Activated CD4-positive, alpha-beta T cell treated with anti-CD3 and anti-CD28 coated beads, Interleukin-2, amount 10 ng/mL, durations not matched to agents 7 days and 5 days (primary cell): ENCODE data around the gene COPA. TPM values are rescaled to one million over a fixed set of nuclear protein-coding genes. Genes with fewer than 3 reads are reported as not detected.
A peak's percentile ranks its signal among the peaks of the same experiment; 100 is the strongest.

ENCODE experiments used
- CTCF ChIA-PET: fragments of 350-600 bp; sonication (Branson Sonifier 250); formaldehyde crosslinking; loops from one replicate; lab custom pipeline; 2021; ENCODE audit warnings: antibody characterized with exemption; lab: Charles Lee
- POLR2A ChIA-PET: fragments of 350-600 bp; sonication (Branson Sonifier 250); formaldehyde crosslinking; loops from one replicate; lab custom pipeline; 2021; ENCODE audit warnings: antibody characterized with exemption; lab: Charles Lee
- DNase-seq: peaks from one replicate; pipeline ENCODE4 v3.0.0-alpha.2; 2020
- H3K27ac Mint-ChIP-seq: one replicate; pipeline ENCODE4 v1.8.0; 2021; ENCODE audit warnings: mild to moderate bottlenecking, moderate library complexity, mixed read lengths
- H3K27me3 Mint-ChIP-seq: one replicate; pipeline ENCODE4 v1.8.0; 2021; ENCODE audit warnings: mixed read lengths
- H3K36me3 Mint-ChIP-seq: one replicate; pipeline ENCODE4 v1.8.0; 2021; ENCODE audit warnings: low read depth, mixed read lengths
- H3K4me1 Mint-ChIP-seq: one replicate; pipeline ENCODE4 v1.8.0; 2021; ENCODE audit warnings: mixed read lengths
- H3K4me3 Mint-ChIP-seq: one replicate; pipeline ENCODE4 v1.8.0; 2021; ENCODE audit warnings: mild to moderate bottlenecking, moderate library complexity, mixed read lengths
- H3K9me3 Mint-ChIP-seq: one replicate; pipeline ENCODE4 v1.8.0; 2021; ENCODE audit warnings: mixed read lengths
- total RNA-seq, 2 experiments: library from RNA; stranded (reverse); gene quantifications; one replicate each; pipeline ENCODE4 v1.2.3, GENCODE V29; 2021

COPA gene
- total RNA-seq, 2 experiments from 2014 or later, result 122 TPM

GRCh38 chr1:160370561-160371345 lies 27.7 kb upstream of the COPA start:
- CTCF ChIA-PET, result interaction anchor here (0.5 to 1.0 kb wide), 3 partner anchors 58 to 248 kb away, joined by 3 to 4 read pairs (median 4); no protein-coding TSS in a partner anchor
- no peaks in the 10 kb centered on the region for H3K9me3 Mint-ChIP-seq
- no peak overlapping the region for H3K27ac Mint-ChIP-seq
- no peak overlapping the region for H3K4me3 Mint-ChIP-seq
- peaks cover 14% of the 10 kb centered on the region for H3K4me1 Mint-ChIP-seq
- peaks cover 3% of the 10 kb centered on the region for H3K27me3 Mint-ChIP-seq
- H3K36me3 Mint-ChIP-seq, result no peaks in the 10 kb centered on the region
- no peak for DNase-seq
- POLR2A ChIA-PET, result no interaction called here

GRCh38 chr1:160369087-160369486 lies 26.0 kb upstream of the COPA start:
- no peak overlapping the region for H3K4me3 Mint-ChIP-seq
- peaks cover 3% of the 10 kb centered on the region for H3K27me3 Mint-ChIP-seq
- H3K4me1 Mint-ChIP-seq, result peaks cover 9% of the 10 kb centered on the region
- DNase-seq, result no peak
- H3K36me3 Mint-ChIP-seq, result no peaks in the 10 kb centered on the region
- POLR2A ChIA-PET, result no interaction called here
- CTCF ChIA-PET, result interaction anchor here (1.2 kb wide), 2 partner anchors 15 to 238 kb away, joined by 3 read pairs; no protein-coding TSS in a partner anchor
- no peaks in the 10 kb centered on the region for H3K9me3 Mint-ChIP-seq
- H3K27ac Mint-ChIP-seq, result no peak overlapping the region

DNA sequence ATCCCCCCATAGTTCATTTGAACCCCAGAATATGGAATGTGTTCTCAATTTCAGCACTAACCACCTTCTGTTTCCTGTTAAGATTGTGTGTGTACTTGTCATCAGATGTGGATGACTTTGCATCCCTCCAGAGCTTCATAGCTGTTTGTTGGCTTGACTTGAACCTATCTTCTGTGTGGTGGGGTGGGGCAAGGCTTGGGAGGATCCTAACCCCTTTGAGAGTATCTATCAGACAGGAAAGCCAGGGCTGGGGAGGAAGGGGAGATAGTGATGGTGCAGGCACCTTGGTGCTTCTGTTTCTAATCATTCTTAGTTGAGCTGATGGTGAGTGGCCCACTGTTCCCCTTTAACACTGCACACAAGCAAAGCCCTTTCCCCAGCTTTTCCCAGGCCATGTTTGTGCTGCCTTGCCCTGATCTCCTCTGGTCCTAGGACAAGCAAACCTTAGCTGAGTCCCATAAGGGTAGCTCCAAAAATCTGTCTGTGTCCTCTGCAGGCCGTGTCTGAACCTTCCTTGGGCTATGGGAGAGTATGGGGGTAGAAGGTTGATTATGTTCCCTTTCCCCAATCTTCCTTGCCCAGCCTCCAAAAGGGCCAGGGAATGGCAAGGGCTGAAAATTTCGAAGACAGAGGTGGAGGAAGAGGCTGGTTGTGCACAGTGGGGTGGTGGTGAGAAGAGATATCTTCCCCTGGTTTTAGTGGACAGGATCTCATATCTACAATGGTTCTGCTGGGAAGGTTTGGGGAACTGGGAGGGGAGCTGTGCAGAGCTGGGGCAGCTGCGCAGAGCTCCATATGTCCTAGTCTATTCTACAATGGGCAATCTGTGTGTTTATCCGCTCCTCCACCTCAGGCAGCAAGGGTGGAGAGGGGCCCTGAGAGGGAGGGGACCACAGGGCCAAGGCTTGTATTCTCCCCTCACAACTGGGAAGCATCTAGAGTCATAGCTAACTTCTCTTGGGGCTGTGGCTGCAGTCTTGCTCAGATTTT lies 25.2 kb upstream of the COPA start:
- no peak for DNase-seq
- POLR2A ChIA-PET, result interaction anchor here (0.6 kb wide), 1 partner anchor 87 kb away, joined by 3 read pairs; no protein-coding TSS in a partner anchor
- CTCF ChIA-PET, result interaction anchor here (0.6 to 1.2 kb wide), 6 partner anchors 9 to 238 kb away, joined by 3 to 5 read pairs (median 3); no protein-coding TSS in a partner anchor
- Mint-ChIP-seq H3K27ac (no peak overlapping the region), H3K36me3 (no peaks in the 10 kb centered on the region), H3K9me3 (no peaks in the 10 kb centered on the region), H3K27me3 (peaks cover 3% of the 10 kb centered on the region), H3K4me1 (peaks cover 9% of the 10 kb centered on the region), H3K4me3 (no peak overlapping the region)

GRCh38 chr1:160367516-160367900 lies 24.5 kb upstream of the COPA start:
- DNase-seq, result no peak
- ChIA-PET POLR2A (interaction anchor here (0.6 kb wide), 1 partner anchor 87 kb away, joined by 3 read pairs; no protein-coding TSS in a partner anchor), CTCF (interaction anchor here (0.6 to 1.7 kb wide), 4 partner anchors 9 to 78 kb away, joined by 3 to 9 read pairs (median 4); no protein-coding TSS in a partner anchor)
- H3K4me1 Mint-ChIP-seq, result peaks cover 9% of the 10 kb centered on the region
- no peaks in the 10 kb centered on the region for H3K36me3 Mint-ChIP-seq
- no peak overlapping the region for H3K4me3 Mint-ChIP-seq
- H3K9me3 Mint-ChIP-seq, result no peaks in the 10 kb centered on the region
- peaks cover 3% of the 10 kb centered on the region for H3K27me3 Mint-ChIP-seq
- no peak overlapping the region for H3K27ac Mint-ChIP-seq

- DNase-seq, result no peak
- Mint-ChIP-seq H3K27me3 (peaks cover 3% of the 10 kb centered on the region), H3K27ac (peak within 1 kb of the TSS; percentile 38), H3K36me3 (no peaks in the 10 kb centered on the region), H3K9me3 (no peaks in the 10 kb centered on the region), H3K4me3 (no peak within 1 kb of the TSS), H3K4me1 (peaks cover 9% of the 10 kb centered on the region)
- CTCF ChIA-PET, result interaction anchor here (0.6 to 3.5 kb wide), 5 partner anchors 10 to 439 kb away, joined by 3 to 15 read pairs (median 5); no protein-coding TSS in a partner anchor
- POLR2A ChIA-PET, result no interaction called here
Observed at GRCh38 chr1:160366731-160367515, 23.9 kb upstream of the COPA start, which contains the start of gene NHLH1. Gene NHLH1, plus strand, starts transcription at chr1:160367071. Its CDS starts 3,661 bp downstream, at chr1:160370732.

DNA sequence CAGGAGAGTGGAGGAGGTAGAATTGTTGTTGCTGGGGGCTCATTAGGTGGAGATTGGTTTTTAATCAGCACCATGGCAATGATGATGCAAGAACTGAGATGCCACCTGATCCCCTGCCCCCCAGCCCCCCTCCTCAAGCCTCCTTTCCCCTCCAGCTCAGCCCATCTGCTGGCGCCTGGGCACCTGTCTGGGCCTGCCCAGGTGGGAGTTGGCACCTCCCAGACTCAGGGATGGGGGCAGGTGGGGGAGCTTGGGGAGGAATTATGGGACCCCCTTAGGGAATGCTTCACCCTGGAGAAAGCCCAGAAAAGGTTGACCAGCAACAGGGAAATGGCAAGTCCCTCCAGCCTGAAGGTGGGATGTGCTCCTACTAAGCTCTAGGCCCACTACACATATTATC lies 22.3 kb upstream of the COPA start:
- CTCF ChIA-PET, result interaction anchor here (0.6 to 3.5 kb wide), 3 partner anchors 10 to 608 kb away, joined by 3 to 15 read pairs (median 5); no protein-coding TSS in a partner anchor
- H3K4me3 Mint-ChIP-seq, result no peak overlapping the region
- POLR2A ChIA-PET, result no interaction called here
- H3K36me3 Mint-ChIP-seq, result no peaks in the 10 kb centered on the region
- H3K27me3 Mint-ChIP-seq, result peaks cover 3% of the 10 kb centered on the region
- no peak for DNase-seq
- peaks cover 9% of the 10 kb centered on the region for H3K4me1 Mint-ChIP-seq
- no peaks in the 10 kb centered on the region for H3K9me3 Mint-ChIP-seq
- H3K27ac Mint-ChIP-seq, result no peak overlapping the region

DNA sequence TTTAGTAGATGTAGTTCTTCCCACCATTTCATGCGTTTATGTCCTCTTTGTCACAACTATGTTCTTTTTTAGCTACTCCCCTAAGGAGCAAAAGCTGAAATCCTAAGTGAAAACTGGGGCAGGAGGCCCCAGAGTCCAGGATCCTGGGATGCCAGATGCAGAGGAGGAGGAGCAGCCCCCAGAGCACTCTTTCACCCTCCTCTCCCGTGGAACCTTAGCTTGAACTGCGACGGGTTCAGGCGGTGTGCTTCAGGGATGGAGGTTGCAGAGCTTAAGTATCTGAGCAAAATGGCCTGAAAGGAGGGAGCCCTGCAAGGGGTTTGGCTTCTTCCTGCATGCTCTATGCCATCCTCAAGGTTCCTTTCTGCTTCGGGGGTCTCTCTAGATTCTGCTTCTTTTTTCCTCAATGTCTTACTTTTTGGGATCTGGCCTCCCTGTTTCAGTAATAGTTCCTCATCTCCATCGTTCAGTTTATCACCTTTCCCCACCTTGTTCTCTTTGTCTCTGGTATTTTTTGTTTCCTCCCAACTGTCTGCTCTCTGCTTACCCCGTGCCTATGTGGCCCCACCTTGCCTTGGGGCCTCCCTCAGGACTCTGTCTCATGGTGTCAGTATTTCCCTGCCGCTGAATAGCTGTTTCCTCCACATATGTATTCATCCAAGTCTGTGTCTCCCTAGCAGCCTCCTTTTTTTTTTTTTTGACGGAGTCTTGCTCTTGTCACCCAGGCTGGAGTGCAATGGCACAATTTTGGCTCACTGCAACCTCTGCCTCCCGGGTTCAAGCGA lies 21.1 kb upstream of the COPA start:
- Mint-ChIP-seq H3K36me3 (peaks cover 5% of the 10 kb centered on the region), H3K27ac (no peak overlapping the region), H3K9me3 (no peaks in the 10 kb centered on the region), H3K4me1 (peaks cover 9% of the 10 kb centered on the region), H3K4me3 (no peak overlapping the region), H3K27me3 (no peaks in the 10 kb centered on the region)
- no peak for DNase-seq
- POLR2A ChIA-PET, result no interaction called here
- CTCF ChIA-PET, result interaction anchor here (0.6 to 3.5 kb wide), 7 partner anchors 9 to 308 kb away, joined by 3 to 15 read pairs (median 4); no protein-coding TSS in a partner anchor

- Mint-ChIP-seq H3K27me3 (no peaks in the 10 kb centered on the region), H3K27ac (no peak overlapping the region)
- POLR2A ChIA-PET, result no interaction called here
Observed at GRCh38 chr1:160363010-160363409, 20.0 kb upstream of the COPA start.

GRCh38 chr1:160362168-160362957 lies 19.3 kb upstream of the COPA start:
- no peak overlapping the region for H3K4me3 Mint-ChIP-seq
- H3K36me3 Mint-ChIP-seq, result peaks cover 16% of the 10 kb centered on the region
- peak overlapping the region; percentile 27 for H3K27ac Mint-ChIP-seq
- CTCF ChIA-PET, result interaction anchor here (1.3 to 2.3 kb wide), 2 partner anchors 15 to 51 kb away, joined by 4 to 7 read pairs; no protein-coding TSS in a partner anchor
- POLR2A ChIA-PET, result no interaction called here
- no peaks in the 10 kb centered on the region for H3K27me3 Mint-ChIP-seq
- no peak for DNase-seq
- peaks cover under 1% of the 10 kb centered on the region for H3K4me1 Mint-ChIP-seq
- H3K9me3 Mint-ChIP-seq, result no peaks in the 10 kb centered on the region

More at GRCh38 chr1:160363010-160363409, 20.0 kb upstream of the COPA start:
- CTCF ChIA-PET, result interaction anchor here (1.1 to 2.3 kb wide), 3 partner anchors 14 to 51 kb away, joined by 3 to 7 read pairs (median 4); no protein-coding TSS in a partner anchor
- DNase-seq, result no peak
- Mint-ChIP-seq H3K4me1 (peaks cover 7% of the 10 kb centered on the region), H3K4me3 (no peak overlapping the region), H3K36me3 (peaks cover 12% of the 10 kb centered on the region), H3K9me3 (no peaks in the 10 kb centered on the region)

- H3K27ac Mint-ChIP-seq, result no peak overlapping the region
- CTCF ChIA-PET, result interaction anchor here (1.3 to 2.3 kb wide), 2 partner anchors 15 to 52 kb away, joined by 4 to 7 read pairs; no protein-coding TSS in a partner anchor
- peaks cover 20% of the 10 kb centered on the region for H3K36me3 Mint-ChIP-seq
- no peaks in the 10 kb centered on the region for H3K4me1 Mint-ChIP-seq
- POLR2A ChIA-PET, result no interaction called here
- no peaks in the 10 kb centered on the region for H3K9me3 Mint-ChIP-seq
- no peak overlapping the region for H3K4me3 Mint-ChIP-seq
- no peak for DNase-seq
- no peaks in the 10 kb centered on the region for H3K27me3 Mint-ChIP-seq
Observed at GRCh38 chr1:160361814-160362167, 18.7 kb upstream of the COPA start.
